DND-41 (cell line): ENCODE data around the gene FASN.

Source experiments
- ATAC-seq: fragments of 200-7000 bp; cut with Tn5 transposase; 3 replicates; pipeline ENCODE4 v1.9.1; 2021; ENCODE audit warnings: low read depth; ENCODE audit not compliant: insufficient read depth
- DNase-seq: peaks from one replicate; pipeline ENCODE4 v3.0.0-alpha.2; 2020
- H2AFZ ChIP-seq: 2 replicates; pipeline ENCODE4 v1.6.0; 2012; ENCODE audit warnings: low read depth, low read length
- H3K27ac ChIP-seq: 2 replicates; pipeline ENCODE4 v1.5.1; 2012; ENCODE audit warnings: low read length, inconsistent platforms
- H3K27me3 ChIP-seq: fragments of 200-600 bp; sonication (generic); 2 replicates; pipeline ENCODE4 v1.6.0; 2012; ENCODE audit warnings: low read length, mild to moderate bottlenecking, inconsistent platforms; ENCODE audit not compliant: insufficient read depth, poor library complexity
- H3K36me3 ChIP-seq: 2 replicates; pipeline ENCODE4 v1.5.1; 2012; ENCODE audit warnings: low read length, inconsistent platforms; ENCODE audit not compliant: insufficient read depth
- H3K4me1 ChIP-seq: 2 replicates; pipeline ENCODE4 v1.5.1; 2012; ENCODE audit warnings: mild to moderate bottlenecking, low read length; ENCODE audit not compliant: insufficient read depth
- H3K4me2 ChIP-seq: 2 replicates; pipeline ENCODE4 v1.6.0; 2012; ENCODE audit warnings: mild to moderate bottlenecking, moderate library complexity, low read length, inconsistent platforms; ENCODE audit not compliant: insufficient read depth
- H3K4me3 ChIP-seq, 2 experiments: fragments of 200-600 bp in 1 of 2; shearing (Covaris generic) in 1 of 2; 2 replicates each; pipeline ENCODE4 v1.5.1; 2012 to 2016; ENCODE audit warnings: inconsistent platforms in 2 of 2, low read length in 2 of 2, mild to moderate bottlenecking in 2 of 2, low read depth in 1 of 2, moderate library complexity in 1 of 2
- H3K79me2 ChIP-seq: 2 replicates; pipeline ENCODE4 v1.6.0; 2012; ENCODE audit warnings: low read length, inconsistent platforms; ENCODE audit not compliant: insufficient read depth
- H3K9ac ChIP-seq: 2 replicates; pipeline ENCODE4 v1.6.0; 2012; ENCODE audit warnings: low read depth, mild to moderate bottlenecking, inconsistent platforms, low read length, moderate library complexity
- H3K9me3 ChIP-seq: 2 replicates; pipeline ENCODE4 v1.5.1; 2012; ENCODE audit warnings: low read length, moderate library complexity, mild to moderate bottlenecking, inconsistent platforms; ENCODE audit not compliant: insufficient read depth, severe bottlenecking
- H4K20me1 ChIP-seq: 2 replicates; pipeline ENCODE4 v1.6.0; 2012; ENCODE audit warnings: low read length; ENCODE audit not compliant: insufficient read depth
- CTCF ChIP-seq: IDR thresholded peaks from 2 replicates; pipeline ENCODE4 v1.5.1; 2012; ENCODE audit warnings: borderline replicate concordance, low read length, moderate library complexity, mild to moderate bottlenecking; ENCODE audit not compliant: poor library complexity, severe bottlenecking; ENCODE audit errors: extremely low read depth
- EZH2 ChIP-seq: IDR thresholded peaks from 3 replicates; pipeline ENCODE4 v1.6.1; 2012; ENCODE audit warnings: borderline replicate concordance, low read depth, mild to moderate bottlenecking, moderate library complexity, low read length, inconsistent platforms; ENCODE audit not compliant: severe bottlenecking

FASN gene

GRCh38 chr17:82031303-82031884 lies 66.6 kb downstream of the FASN start, which contains the start of gene RAC3:
RAC3 (plus strand) TSS chr17:82031678; CDS start chr17:82031762, 84 bp downstream.
- DNase-seq (peak; percentile 46), ATAC-seq (peak; percentile 32)
- peaks cover 14% of the 10 kb centered on the region for H3K79me2 ChIP-seq
- H3K4me1 ChIP-seq = peaks cover 39% of the 10 kb centered on the region
- H3K27me3 ChIP-seq = no peaks in the 10 kb centered on the region
- peak within 1 kb of the TSS; percentile 72 for H3K9ac ChIP-seq
- H3K9me3 ChIP-seq = no peaks in the 10 kb centered on the region
- H4K20me1 ChIP-seq = peaks cover 35% of the 10 kb centered on the region
- H2AFZ ChIP-seq = peak within 1 kb of the TSS; percentile 78
- peaks cover 46% of the 10 kb centered on the region for H3K36me3 ChIP-seq
- H3K4me3 ChIP-seq = peak within 1 kb of the TSS; percentile 33 to 76; a peak in 3 of 4 replicates
- TF ChIP-seq CTCF (no peak), EZH2 (no peak)
- H3K4me2 ChIP-seq = peak within 1 kb of the TSS; percentile 76
- peak within 1 kb of the TSS; percentile 81 for H3K27ac ChIP-seq

- Histone ChIP-seq H3K27ac (peak overlapping the region; percentile 81), H3K9me3 (no peaks in the 10 kb centered on the region), H3K27me3 (no peaks in the 10 kb centered on the region), H3K4me3 (peak overlapping the region; percentile 33 to 76; a peak in 3 of 4 replicates), H3K79me2 (peaks cover 10% of the 10 kb centered on the region; the same call in 1 of the 2 replicates), H3K9ac (peak overlapping the region; percentile 72), H3K4me1 (peaks cover 32% of the 10 kb centered on the region), H3K36me3 (peaks cover 45% of the 10 kb centered on the region), H4K20me1 (peaks cover 28% of the 10 kb centered on the region), H3K4me2 (peak overlapping the region; percentile 76), H2AFZ (peak overlapping the region; percentile 78)
- peak; percentile 74 for ATAC-seq
- TF ChIP-seq EZH2 (no peak), CTCF (peak; percentile 98)
- peak; percentile 89 for DNase-seq
These were observed 67.3 kb downstream of the FASN start for GRCh38 chr17:82030470-82031302.

- peaks cover 10% of the 10 kb centered on the region; the same call in 1 of the 2 replicates for H3K79me2 ChIP-seq
- H3K4me2 ChIP-seq = peak overlapping the region; percentile 76
- TF ChIP-seq CTCF (no peak), EZH2 (no peak)
- peak overlapping the region; percentile 81 for H3K27ac ChIP-seq
- H4K20me1 ChIP-seq = peaks cover 28% of the 10 kb centered on the region
- no peaks in the 10 kb centered on the region for H3K27me3 ChIP-seq
- H3K9ac ChIP-seq = peak overlapping the region; percentile 72
- peak overlapping the region in 1 of 2 experiments; percentile 76; a peak in 2 of 4 replicates for H3K4me3 ChIP-seq
- H2AFZ ChIP-seq = peak overlapping the region; percentile 78; the same call in 1 of the 2 replicates
- H3K4me1 ChIP-seq = peaks cover 35% of the 10 kb centered on the region
- H3K9me3 ChIP-seq = no peaks in the 10 kb centered on the region
- ATAC-seq (peak; percentile 1; the same call in 2 of the 3 replicates), DNase-seq (no peak)
- H3K36me3 ChIP-seq = peaks cover 45% of the 10 kb centered on the region
These were observed 68.0 kb downstream of the FASN start for GRCh38 chr17:82029990-82030469.
